HepG2 (cell line): ENCODE measurements around the gene PIGN. TPM values are rescaled to one million over a fixed set of nuclear protein-coding genes. Genes with fewer than 3 reads are reported as not detected.

Experiments used
- ASH2L ChIP-seq: fragments of 300-600, 200-600 bp; sonication (generic); IDR thresholded peaks from 2 replicates; pipeline ENCODE4 v1.7.0; 2017; ENCODE audit warnings: low read depth, mild to moderate bottlenecking, moderate library complexity, mixed read lengths, low read length; ENCODE audit not compliant: insufficient read length
- CHCHD3 ChIP-seq: sonication (generic); formaldehyde crosslinking; IDR thresholded peaks from 2 replicates; pipeline ENCODE4 v1.8.0; 2022; ENCODE audit warnings: mild to moderate bottlenecking, missing genetic modification reagents, moderate library complexity
- FOSL1 ChIP-seq: sonication (generic); formaldehyde crosslinking; IDR thresholded peaks from 2 replicates; pipeline ENCODE4 v1.9.0; 2021; ENCODE audit warnings: missing genetic modification reagents, borderline replicate concordance
- IRF1 ChIP-seq: sonication (generic); formaldehyde crosslinking; IDR thresholded peaks from 2 replicates; pipeline ENCODE4 v1.4.0; 2020; ENCODE audit warnings: low read depth, mild to moderate bottlenecking, missing genetic modification reagents
- MEIS1 ChIP-seq: sonication (generic); formaldehyde crosslinking; IDR thresholded peaks from 2 replicates; pipeline ENCODE4 v1.9.0; 2021; ENCODE audit warnings: mild to moderate bottlenecking, missing genetic modification reagents, moderate library complexity, borderline replicate concordance
- MLX ChIP-seq: IDR thresholded peaks from 2 replicates; pipeline ENCODE4 v1.6.1; 2016
- MXD1 ChIP-seq: sonication (generic); formaldehyde crosslinking; IDR thresholded peaks from 2 replicates; pipeline ENCODE4 v1.4.0; 2020; ENCODE audit warnings: mild to moderate bottlenecking, missing genetic modification reagents
- NCOA2 ChIP-seq: sonication (generic); formaldehyde crosslinking; IDR thresholded peaks from 2 replicates; pipeline ENCODE4 v1.8.0; 2022; ENCODE audit warnings: inconsistent platforms
- NR2C2 ChIP-seq: sonication (generic); formaldehyde crosslinking; IDR thresholded peaks from 2 replicates; pipeline ENCODE4 v1.4.0; 2020; ENCODE audit warnings: missing genetic modification reagents, mild to moderate bottlenecking, moderate library complexity, borderline replicate concordance
- POGZ ChIP-seq: sonication (generic); formaldehyde crosslinking; IDR thresholded peaks from 2 replicates; pipeline ENCODE4 v1.4.0; 2020; ENCODE audit warnings: mild to moderate bottlenecking, missing genetic modification reagents
- PRMT3 ChIP-seq: sonication (generic); formaldehyde crosslinking; IDR thresholded peaks from 2 replicates; pipeline ENCODE4 v1.8.1; 2022; ENCODE audit warnings: low read depth, mild to moderate bottlenecking, moderate library complexity, missing genetic modification reagents, borderline replicate concordance
- SIX1 ChIP-seq: sonication (generic); formaldehyde crosslinking; IDR thresholded peaks from 2 replicates; pipeline ENCODE4 v1.4.0; 2020; ENCODE audit warnings: missing genetic modification reagents, borderline replicate concordance
- SMAD1 ChIP-seq: sonication (generic); formaldehyde crosslinking; IDR thresholded peaks from 2 replicates; pipeline ENCODE4 v1.4.0; 2020; ENCODE audit warnings: missing genetic modification reagents, low read depth, mild to moderate bottlenecking, borderline replicate concordance
- ZBTB43 ChIP-seq: sonication (generic); formaldehyde crosslinking; conservative IDR thresholded peaks from 2 replicates; pipeline ENCODE4 v1.4.0; 2020; ENCODE audit warnings: missing genetic modification reagents
- ZFYVE20 ChIP-seq: sonication (generic); formaldehyde crosslinking; IDR thresholded peaks from 2 replicates; pipeline ENCODE4 v1.8.0; 2023; ENCODE audit warnings: low read depth, mild to moderate bottlenecking, moderate library complexity, missing genetic modification reagents, borderline replicate concordance
- ZNF253 ChIP-seq: sonication (generic); formaldehyde crosslinking; IDR thresholded peaks from 2 replicates; pipeline ENCODE4 v1.8.0; 2022; ENCODE audit warnings: mild to moderate bottlenecking, missing genetic modification reagents, borderline replicate concordance
- ZNF552 ChIP-seq: sonication (generic); formaldehyde crosslinking; IDR thresholded peaks from 2 replicates; pipeline ENCODE4 v1.9.0; 2022; ENCODE audit warnings: missing genetic modification reagents, mild to moderate bottlenecking, borderline replicate concordance
- ZNF629 ChIP-seq: sonication (generic); formaldehyde crosslinking; conservative IDR thresholded peaks from 2 replicates; pipeline ENCODE4 v1.5.0; 2020; ENCODE audit warnings: missing genetic modification reagents
- ZNF674 ChIP-seq: sonication (generic); formaldehyde crosslinking; IDR thresholded peaks from 2 replicates; pipeline ENCODE4 v1.5.0; 2020; ENCODE audit warnings: low read depth, mild to moderate bottlenecking, missing genetic modification reagents
- ZNF703 ChIP-seq: sonication (generic); formaldehyde crosslinking; IDR thresholded peaks from 2 replicates; pipeline ENCODE4 v1.5.1; 2020; ENCODE audit warnings: missing genetic modification reagents, mild to moderate bottlenecking, moderate library complexity, borderline replicate concordance
- ZNF704 ChIP-seq: sonication (generic); formaldehyde crosslinking; IDR thresholded peaks from 2 replicates; pipeline ENCODE4 v1.8.1; 2023; ENCODE audit warnings: mild to moderate bottlenecking, inconsistent platforms, moderate library complexity, missing genetic modification reagents, borderline replicate concordance
- ZNF749 ChIP-seq: sonication (generic); formaldehyde crosslinking; IDR thresholded peaks from 2 replicates; pipeline ENCODE4 v1.8.0; 2022; ENCODE audit warnings: mild to moderate bottlenecking, missing genetic modification reagents, moderate library complexity, borderline replicate concordance
- ZNF773 ChIP-seq: sonication (generic); formaldehyde crosslinking; IDR thresholded peaks from 2 replicates; pipeline ENCODE4 v1.4.0; 2020; ENCODE audit warnings: missing genetic modification reagents, borderline replicate concordance
- ZSCAN21 ChIP-seq: sonication (generic); formaldehyde crosslinking; IDR thresholded peaks from 2 replicates; pipeline ENCODE4 v1.8.0; 2022; ENCODE audit warnings: mild to moderate bottlenecking, missing genetic modification reagents, moderate library complexity, borderline replicate concordance
- polyA plus RNA-seq, 8 experiments: library from polyadenylated mRNA; depleted of rRNA in 3 of 8; stranded (reverse) in 7 of 8; unstranded in 1 of 8; fragments of >200 nt; fragmentation: Illumina TruSeq in 4 of 8; extraction: Trizol in 4 of 8; gene quantifications; 2 replicates each; pipeline versions ENCODE4 v1.2.1 to v1.2.3, GENCODE V29; 2011 to 2016; ENCODE audit warnings: low read depth in 4 of 8, missing spikeins in 1 of 8, mixed read lengths in 1 of 8; ENCODE audit not compliant: insufficient read depth in 1 of 8
- total RNA-seq, 5 experiments: library from RNA; depleted of rRNA; stranded (reverse); fragments of >200 nt; fragmentation: Illumina TruSeq; extraction: Trizol; gene quantifications; 2 replicates each; pipeline ENCODE4 v1.2.3, GENCODE V29; 2016; ENCODE audit warnings: low read depth in 1 of 5

PIGN gene
- total and polyA plus RNA-seq, 2 of the 13 experiments (the other 11 are each of a cell fraction or from before 2014, with no cell fraction given), result 15.5 to 33.6 TPM

- TF ChIP-seq PRMT3 (no peak), ZNF703 (CRISPR knock-in tag) (0 out of 2 replicates have a peak, but pooled peaks have one; percentile 41), ZNF773 (CRISPR knock-in tag) (0 out of 2 replicates have a peak, but pooled peaks have one; percentile 49), MEIS1 (CRISPR knock-in tag) (no peak; the same call in 1 of the 2 replicates), ZFYVE20 (no peak), MXD1 (CRISPR knock-in tag) (peak; percentile 29; the same call in 1 of the 2 replicates), FOSL1 (no peak), ASH2L (peak; percentile 7), POGZ (CRISPR knock-in tag) (peak; percentile 28), MLX (CRISPR knock-in tag) (no peak), SMAD1 (CRISPR knock-in tag) (no peak), NR2C2 (peak; percentile 44; the same call in 1 of the 2 replicates), ZNF749 (CRISPR knock-in tag) (no peak), CHCHD3 (CRISPR knock-in tag) (no peak), ZBTB43 (CRISPR knock-in tag) (peak; percentile 69; the same call in 1 of the 2 replicates), ZNF629 (CRISPR knock-in tag) (no peak), SIX1 (CRISPR knock-in tag) (no peak), ZNF552 (CRISPR knock-in tag) (no peak), ZSCAN21 (peak; percentile 71; the same call in 1 of the 2 replicates), ZNF674 (CRISPR knock-in tag) (no peak), ZNF704 (CRISPR knock-in tag) (0 out of 2 replicates have a peak, but pooled peaks have one; percentile 29), IRF1 (CRISPR knock-in tag) (no peak), NCOA2 (CRISPR knock-in tag) (no peak; the same call in 1 of the 2 replicates), ZNF253 (CRISPR knock-in tag) (no peak)
Measured at GRCh38 chr18:62186774-62187542, at the start of gene PIGN, which contains the start of gene RELCH (continued).
